Right atrium auricular region (tissue), 2 donors: ENCODE data around the gene FANCF. TPM values are rescaled to one million over a fixed set of nuclear protein-coding genes. Genes with fewer than 3 reads are reported as not detected.

ENCODE experiments used
- DNase-seq: peaks from one replicate; pipeline ENCODE4 v3.0.0-alpha.2; 2019; ENCODE audit warnings: low spot score
- H3K27ac ChIP-seq, 2 donors: fragments of 200-600 bp; sonication (generic); 1 replicate in 1 of 2; 2 replicates in 1 of 2; pipeline ENCODE4 v1.5.1; 2016 to 2019
- H3K27me3 ChIP-seq, 2 donors: fragments of 200-600 bp; sonication (generic); one replicate each; pipeline versions ENCODE4 v1.5.1 to v1.6.0; 2017 to 2019
- H3K36me3 ChIP-seq: fragments of 200-600 bp; sonication (generic); one replicate; pipeline ENCODE4 v1.5.1; 2016
- H3K4me1 ChIP-seq, 2 donors: fragments of 200-600 bp; sonication (generic); one replicate each; pipeline versions ENCODE4 v1.5.1 to v1.6.0; 2017 to 2019
- H3K4me3 ChIP-seq, 2 donors: fragments of 200-600 bp; sonication (generic); 1 replicate in 1 of 2; 2 replicates in 1 of 2; pipeline ENCODE4 v1.5.1; 2017 to 2019; ENCODE audit warnings: mild to moderate bottlenecking in 1 of 2, moderate library complexity in 1 of 2
- H3K9me3 ChIP-seq, 2 donors: fragments of 200-600 bp; sonication (generic); one replicate each; pipeline ENCODE4 v1.5.1; 2019
- total RNA-seq, 2 donors: library from RNA; depleted of rRNA; stranded (reverse); fragments of >200 nt; gene quantifications; one replicate each; pipeline ENCODE4 v1.1.0, GENCODE V29; 2016
- TF ChIP-seq, protein P1 (sequence below), 2 donors: fragments of 200-600 bp; sonication (generic); IDR thresholded peaks; one replicate each; pipeline ENCODE4 v1.5.1; 2019; ENCODE audit warnings: antibody characterized with exemption in 2 of 2

FANCF gene
- total RNA-seq, 2 donors from 2014 or later: 3.6 to 4.8 TPM

- TF ChIP-seq, protein P1, sequence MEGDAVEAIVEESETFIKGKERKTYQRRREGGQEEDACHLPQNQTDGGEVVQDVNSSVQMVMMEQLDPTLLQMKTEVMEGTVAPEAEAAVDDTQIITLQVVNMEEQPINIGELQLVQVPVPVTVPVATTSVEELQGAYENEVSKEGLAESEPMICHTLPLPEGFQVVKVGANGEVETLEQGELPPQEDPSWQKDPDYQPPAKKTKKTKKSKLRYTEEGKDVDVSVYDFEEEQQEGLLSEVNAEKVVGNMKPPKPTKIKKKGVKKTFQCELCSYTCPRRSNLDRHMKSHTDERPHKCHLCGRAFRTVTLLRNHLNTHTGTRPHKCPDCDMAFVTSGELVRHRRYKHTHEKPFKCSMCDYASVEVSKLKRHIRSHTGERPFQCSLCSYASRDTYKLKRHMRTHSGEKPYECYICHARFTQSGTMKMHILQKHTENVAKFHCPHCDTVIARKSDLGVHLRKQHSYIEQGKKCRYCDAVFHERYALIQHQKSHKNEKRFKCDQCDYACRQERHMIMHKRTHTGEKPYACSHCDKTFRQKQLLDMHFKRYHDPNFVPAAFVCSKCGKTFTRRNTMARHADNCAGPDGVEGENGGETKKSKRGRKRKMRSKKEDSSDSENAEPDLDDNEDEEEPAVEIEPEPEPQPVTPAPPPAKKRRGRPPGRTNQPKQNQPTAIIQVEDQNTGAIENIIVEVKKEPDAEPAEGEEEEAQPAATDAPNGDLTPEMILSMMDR (IDR thresholded peaks at IDR 0.05): no peak
- no peaks in the 10 kb centered on the region for H3K36me3 ChIP-seq
- DNase-seq: no peak
- peaks cover 0 to 11% of the 10 kb centered on the region in 2 donors for H3K4me1 ChIP-seq
- no peaks in the 10 kb centered on the region for H3K27me3 ChIP-seq
- H3K27ac ChIP-seq: peak overlapping the region; percentile 76 to 84
- no peak overlapping the region for H3K4me3 ChIP-seq
- H3K9me3 ChIP-seq: no peaks in the 10 kb centered on the region
These were observed 42.6 kb upstream of the FANCF start for GRCh38 chr11:22668005-22668796.

DNA sequence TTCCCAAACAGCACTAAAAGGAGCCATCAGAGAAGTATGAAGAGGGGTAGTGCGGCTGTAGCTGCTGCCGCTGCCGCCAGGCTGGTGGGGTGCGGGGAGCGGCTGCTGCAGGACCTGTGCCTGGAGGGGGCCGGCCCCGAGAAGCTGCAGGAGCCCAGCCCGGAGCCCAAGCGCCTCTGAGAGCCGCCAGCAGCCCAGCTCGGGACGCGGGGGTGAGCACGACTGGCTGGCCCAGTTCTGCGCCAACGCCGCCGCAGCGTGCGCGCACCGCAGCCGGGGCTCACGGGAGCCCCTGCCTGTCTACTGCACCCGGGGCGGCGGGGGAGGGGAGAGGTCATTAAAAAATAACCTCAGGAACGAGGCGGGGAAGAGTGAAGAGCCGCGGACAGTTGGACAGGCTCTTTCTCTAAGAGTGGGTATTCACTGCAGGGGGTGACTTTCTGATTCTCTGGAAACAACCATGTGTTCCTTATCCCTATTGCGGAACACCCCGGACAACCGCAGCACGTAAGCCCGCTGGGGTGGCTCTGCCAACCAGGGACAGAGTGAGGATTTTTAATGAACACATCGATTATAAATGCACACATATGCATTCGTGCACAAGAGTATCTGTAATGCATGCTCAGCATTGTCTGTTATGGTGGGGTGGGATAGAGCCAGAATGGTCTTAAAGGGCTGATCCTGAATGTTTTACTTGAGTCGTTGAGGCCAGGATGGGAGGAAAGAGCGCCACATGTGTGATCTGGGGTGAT lies 41.2 kb upstream of the FANCF start:
- H3K4me3 ChIP-seq: peak overlapping the region; percentile 48 to 57
- no peaks in the 10 kb centered on the region for H3K9me3 ChIP-seq
- H3K36me3 ChIP-seq: no peaks in the 10 kb centered on the region
- peaks cover 0 to 11% of the 10 kb centered on the region in 2 donors for H3K4me1 ChIP-seq
- TF ChIP-seq, protein P1 (IDR thresholded peaks at IDR 0.05): peak in 1 of 2 donors; percentile 37
- peak overlapping the region; percentile 76 to 84 for H3K27ac ChIP-seq
- no peak for DNase-seq
- no peaks in the 10 kb centered on the region for H3K27me3 ChIP-seq

DNA sequence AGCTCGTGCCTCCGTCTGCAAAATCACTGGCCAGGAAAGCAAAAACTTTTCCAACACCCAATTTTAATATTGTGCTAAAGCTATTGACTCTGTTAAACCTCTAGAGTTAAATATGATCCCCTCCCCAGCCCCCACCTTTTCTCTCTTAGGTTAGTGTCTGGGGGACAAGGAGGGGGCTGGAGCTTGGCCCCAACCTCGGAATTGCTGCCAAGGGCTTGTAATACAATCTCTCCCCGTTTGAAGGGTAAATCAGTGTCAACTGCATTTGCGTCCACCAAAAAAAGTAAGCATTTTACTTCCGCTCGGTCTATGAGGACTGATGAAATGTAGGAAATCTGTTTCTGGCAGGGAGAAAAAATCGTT lies 40.7 kb upstream of the FANCF start, which contains the start of gene GAS2:
TSS of gene GAS2 (plus strand) at position 287 of the 363 bp plus-strand sequence. CDS start 8,259 bp downstream, outside the sequence.
- Histone ChIP-seq H3K27ac (peak within 1 kb of the TSS; percentile 76 to 84), H3K9me3 (no peaks in the 10 kb centered on the region), H3K4me1 (peaks cover 0 to 11% of the 10 kb centered on the region in 2 donors), H3K27me3 (no peaks in the 10 kb centered on the region), H3K4me3 (peak within 1 kb of the TSS; percentile 48 to 57), H3K36me3 (no peaks in the 10 kb centered on the region)
- TF ChIP-seq, protein P1 (IDR thresholded peaks at IDR 0.05): no peak
- DNase-seq: no peak

- H3K36me3 ChIP-seq: no peaks in the 10 kb centered on the region
- H3K4me3 ChIP-seq: no peak overlapping the region
- no peaks in the 10 kb centered on the region for H3K27me3 ChIP-seq
- no peak overlapping the region for H3K27ac ChIP-seq
- H3K9me3 ChIP-seq: no peaks in the 10 kb centered on the region
- H3K4me1 ChIP-seq: no peaks in the 10 kb centered on the region
- no peak for DNase-seq
- TF ChIP-seq, protein P1 (IDR thresholded peaks at IDR 0.05): no peak
These were observed 34.2 kb upstream of the FANCF start for GRCh38 chr11:22659783-22660182.

GRCh38 chr11:22657101-22657694 lies 31.6 kb upstream of the FANCF start:
- Histone ChIP-seq H3K4me3 (no peak overlapping the region), H3K4me1 (no peaks in the 10 kb centered on the region), H3K27me3 (no peaks in the 10 kb centered on the region), H3K27ac (no peak overlapping the region), H3K9me3 (no peaks in the 10 kb centered on the region), H3K36me3 (no peaks in the 10 kb centered on the region)
- no peak for DNase-seq
- TF ChIP-seq, protein P1 (IDR thresholded peaks at IDR 0.05): no peak
